HT-29 (cell line): Measurements from ENCODE around the gene KLHL9. TPM values are rescaled to one million over a fixed set of nuclear protein-coding genes. Genes with fewer than 3 reads are reported as not detected.
"Not testable (repeated sequence)": the region's sequence is repeated elsewhere in the genome, so short reads cannot be mapped to it uniquely, and the experiment has no call there.

Source experiments
- DNase-seq: peaks from one replicate; pipeline ENCODE4 v3.0.0-alpha.2; 2015; ENCODE audit warnings: low spot score
- total RNA-seq: library from RNA; depleted of rRNA; stranded (reverse); fragments of >200 nt; shearing (Covaris generic); gene quantifications from 2 replicates; pipeline ENCODE4 v1.2.3, GENCODE V29; 2014; rRNA removed

Gene KLHL9
- 8.8 and 10.0 TPM in 2 replicates for total RNA-seq

GRCh38 chr9:21334701-21335632 is at the start of gene KLHL9:
KLHL9 (minus strand) TSS chr9:21335404; CDS start chr9:21334859, 545 bp downstream.
- DNase-seq = peak; percentile 94

GRCh38 chr9:21383627-21384026 is 48.4 kb upstream of the KLHL9 start:
- DNase-seq = no peak

- no peak for DNase-seq
These were observed 46.5 kb upstream of the KLHL9 start for GRCh38 chr9:21381448-21382339.

- DNase-seq = not testable (repeated sequence)
These were observed 36.3 kb upstream of the KLHL9 start for GRCh38 chr9:21371467-21371866.

GRCh38 chr9:21367957-21368356 is 32.8 kb upstream of the KLHL9 start, which contains the start of gene IFNA13:
IFNA13 (minus strand) TSS chr9:21368057; CDS start chr9:21368010, 47 bp downstream.
- no peak for DNase-seq

- not testable (repeated sequence) for DNase-seq
These were observed 32.0 kb upstream of the KLHL9 start for GRCh38 chr9:21367169-21367568.

GRCh38 chr9:21362287-21362686 is 27.1 kb upstream of the KLHL9 start:
- DNase-seq = no peak

- DNase-seq = no peak
These were observed 22.6 kb upstream of the KLHL9 start for GRCh38 chr9:21357479-21358460.

- DNase-seq = no peak
These were observed 15.6 kb upstream of the KLHL9 start, which contains the start of gene IFNA6 for GRCh38 chr9:21350787-21351186. IFNA6 (minus strand) TSS chr9:21350887; CDS start chr9:21350887, 0 bp downstream.

GRCh38 chr9:21348430-21348970 is 13.3 kb upstream of the KLHL9 start:
- no peak for DNase-seq

GRCh38 chr9:21340735-21341134 is 5.5 kb upstream of the KLHL9 start:
- no peak for DNase-seq

- peak; percentile 47 for DNase-seq
These were observed 1.3 kb upstream of the KLHL9 start for GRCh38 chr9:21336457-21336856.

GRCh38 chr9:21333226-21333625 is 2.0 kb downstream of the KLHL9 start:
- no peak for DNase-seq

- DNase-seq = no peak
These were observed 3.4 kb downstream of the KLHL9 start for GRCh38 chr9:21331676-21332402.

GRCh38 chr9:21326526-21327139 is 8.6 kb downstream of the KLHL9 start:
- DNase-seq = peak; percentile 72

- DNase-seq = no peak
These were observed 11.2 kb downstream of the KLHL9 start for GRCh38 chr9:21324047-21324446.

GRCh38 chr9:21322911-21323461 is 12.2 kb downstream of the KLHL9 start:
- DNase-seq = no peak

GRCh38 chr9:21320465-21320864 is 14.7 kb downstream of the KLHL9 start:
- DNase-seq = no peak
